A549 (cell line): ENCODE measurements around the gene FUT1.

Experiments used
- EP300 ChIP-seq, 2 experiments: fragments of >200 bp; sonication (Bioruptor Twin); formaldehyde crosslinking; IDR thresholded peaks; 2 replicates in 1 of 2; 3 replicates in 1 of 2; pipeline ENCODE4 v1.6.1; 2016 to 2017
- RAD21 ChIP-seq, 2 experiments: fragments of >200 bp in 1 of 2; sonication (Bioruptor Twin) in 1 of 2; formaldehyde crosslinking in 1 of 2; IDR thresholded peaks in 1 of 2; conservative IDR thresholded peaks in 1 of 2; 2 replicates in 1 of 2; 3 replicates in 1 of 2; pipeline ENCODE4 v1.6.1; 2012 to 2018; ENCODE audit warnings: inconsistent platforms in 1 of 2
- RCOR1 ChIP-seq: fragments of 150-350 bp; IDR thresholded peaks from 2 replicates; pipeline ENCODE4 v1.6.1; 2014; ENCODE audit warnings: antibody characterized with exemption, low read length, low read depth
- RFX5 ChIP-seq: fragments of 450-650 bp; IDR thresholded peaks from 2 replicates; pipeline ENCODE4 v1.7.1; 2014; ENCODE audit warnings: antibody characterized with exemption, mild to moderate bottlenecking, moderate library complexity
- TF ChIP-seq, protein P1 (sequence below): fragments of 150-350 bp; IDR thresholded peaks from 2 replicates; pipeline ENCODE4 v1.6.1; 2014; ENCODE audit warnings: low read depth, mild to moderate bottlenecking, low read length
- TF ChIP-seq, protein P2 (sequence below): fragments of >200 bp; sonication (Bioruptor Twin); formaldehyde crosslinking; IDR thresholded peaks from 3 replicates; pipeline ENCODE4 v1.5.1; 2016

DNA sequence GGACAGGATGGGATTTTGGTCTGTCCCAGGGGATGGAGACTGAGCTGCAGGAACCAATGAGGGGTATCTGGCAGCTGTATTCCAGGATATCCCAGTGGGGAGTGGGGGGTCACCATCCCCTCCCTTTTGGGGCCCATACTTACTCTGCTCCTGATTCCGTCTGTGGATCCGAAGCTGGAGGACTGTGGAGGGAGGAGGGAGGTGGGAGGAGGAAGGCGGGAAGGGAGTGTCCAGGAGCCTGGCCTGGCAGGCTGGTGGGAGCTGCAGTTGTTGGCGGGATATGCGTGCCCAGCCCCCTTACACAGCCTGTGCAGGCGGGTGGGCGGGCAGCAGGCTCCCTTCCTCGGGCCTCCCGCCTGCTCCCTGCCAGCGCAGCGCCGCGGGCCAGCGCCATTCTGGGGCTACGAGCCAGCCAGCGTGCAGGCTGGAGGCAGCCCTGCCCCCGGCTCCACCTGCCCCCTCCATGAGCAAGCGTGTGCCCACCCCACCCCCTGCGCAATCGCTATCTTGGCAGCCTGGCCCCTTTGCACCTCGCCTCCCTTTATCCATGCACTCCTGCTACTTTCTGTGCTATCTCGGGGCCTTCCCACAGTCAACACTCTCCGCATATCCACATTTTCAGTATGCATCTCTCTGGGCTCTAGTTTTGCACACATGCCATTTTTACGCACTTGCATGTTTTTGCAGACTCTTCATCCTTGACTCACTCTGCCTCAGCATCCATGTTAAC, 35.7 kb downstream of the FUT1 start:
- TF ChIP-seq, protein P1, sequence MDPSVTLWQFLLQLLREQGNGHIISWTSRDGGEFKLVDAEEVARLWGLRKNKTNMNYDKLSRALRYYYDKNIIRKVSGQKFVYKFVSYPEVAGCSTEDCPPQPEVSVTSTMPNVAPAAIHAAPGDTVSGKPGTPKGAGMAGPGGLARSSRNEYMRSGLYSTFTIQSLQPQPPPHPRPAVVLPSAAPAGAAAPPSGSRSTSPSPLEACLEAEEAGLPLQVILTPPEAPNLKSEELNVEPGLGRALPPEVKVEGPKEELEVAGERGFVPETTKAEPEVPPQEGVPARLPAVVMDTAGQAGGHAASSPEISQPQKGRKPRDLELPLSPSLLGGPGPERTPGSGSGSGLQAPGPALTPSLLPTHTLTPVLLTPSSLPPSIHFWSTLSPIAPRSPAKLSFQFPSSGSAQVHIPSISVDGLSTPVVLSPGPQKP: no peak
- TF ChIP-seq EP300 (IDR thresholded peaks at IDR 0.05) (no peak), RFX5 (no peak), RAD21 (conservative IDR thresholded peaks at IDR 0.05 in 1 of 2, IDR thresholded peaks at IDR 0.05 in 1 of 2) (no peak), RCOR1 (no peak)
- TF ChIP-seq, protein P2, sequence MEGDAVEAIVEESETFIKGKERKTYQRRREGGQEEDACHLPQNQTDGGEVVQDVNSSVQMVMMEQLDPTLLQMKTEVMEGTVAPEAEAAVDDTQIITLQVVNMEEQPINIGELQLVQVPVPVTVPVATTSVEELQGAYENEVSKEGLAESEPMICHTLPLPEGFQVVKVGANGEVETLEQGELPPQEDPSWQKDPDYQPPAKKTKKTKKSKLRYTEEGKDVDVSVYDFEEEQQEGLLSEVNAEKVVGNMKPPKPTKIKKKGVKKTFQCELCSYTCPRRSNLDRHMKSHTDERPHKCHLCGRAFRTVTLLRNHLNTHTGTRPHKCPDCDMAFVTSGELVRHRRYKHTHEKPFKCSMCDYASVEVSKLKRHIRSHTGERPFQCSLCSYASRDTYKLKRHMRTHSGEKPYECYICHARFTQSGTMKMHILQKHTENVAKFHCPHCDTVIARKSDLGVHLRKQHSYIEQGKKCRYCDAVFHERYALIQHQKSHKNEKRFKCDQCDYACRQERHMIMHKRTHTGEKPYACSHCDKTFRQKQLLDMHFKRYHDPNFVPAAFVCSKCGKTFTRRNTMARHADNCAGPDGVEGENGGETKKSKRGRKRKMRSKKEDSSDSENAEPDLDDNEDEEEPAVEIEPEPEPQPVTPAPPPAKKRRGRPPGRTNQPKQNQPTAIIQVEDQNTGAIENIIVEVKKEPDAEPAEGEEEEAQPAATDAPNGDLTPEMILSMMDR: no peak
